HG03521 (cell line): ENCODE measurements around the gene N4BP2L2.
"Not testable (repeated sequence)": the region's sequence is repeated elsewhere in the genome, so short reads cannot be mapped to it uniquely, and the experiment has no call there.

Source experiments
- ATAC-seq: cut with Tn5 transposase; IDR thresholded peaks from one replicate; pipeline ENCODE4 v1.9.1; 2021; ENCODE audit warnings: mild to moderate bottlenecking, moderate library complexity; ENCODE audit not compliant: unreplicated experiment

Gene N4BP2L2

DNA sequence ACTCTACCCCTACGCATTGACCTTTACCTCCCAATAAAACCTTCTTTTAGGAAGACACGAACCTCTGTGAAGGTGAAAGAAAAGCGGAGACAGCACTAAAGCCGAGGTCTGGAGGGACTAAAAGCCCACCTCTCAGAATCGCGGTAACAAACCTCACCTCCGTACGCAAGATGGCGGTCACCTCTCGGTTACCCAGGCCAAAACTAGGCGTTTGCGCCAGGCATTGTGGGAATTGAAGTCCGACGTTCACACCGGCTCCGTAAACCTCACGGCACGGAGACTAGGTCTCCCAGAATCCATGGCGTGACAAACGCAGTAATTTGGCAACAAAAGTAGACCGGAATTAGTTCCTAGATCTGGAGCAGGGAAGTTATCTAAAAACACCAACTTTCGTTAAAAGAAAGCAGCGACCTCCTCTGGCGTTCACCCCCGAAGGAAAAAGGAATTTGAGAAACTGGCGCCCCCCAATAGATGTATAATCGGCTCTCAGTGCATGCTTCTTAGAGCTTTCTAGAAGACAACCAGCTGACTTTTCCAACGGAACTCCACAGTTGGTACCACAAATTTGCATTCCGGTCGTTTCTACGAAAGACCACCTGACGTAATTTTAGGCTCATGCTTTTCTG lies at the start of gene N4BP2L2:
Gene N4BP2L2 (minus strand): TSS at position 175 of the 626 bp plus-strand sequence. CDS start 1,768 bp downstream, outside the sequence.
- peak; percentile 96 for ATAC-seq

DNA sequence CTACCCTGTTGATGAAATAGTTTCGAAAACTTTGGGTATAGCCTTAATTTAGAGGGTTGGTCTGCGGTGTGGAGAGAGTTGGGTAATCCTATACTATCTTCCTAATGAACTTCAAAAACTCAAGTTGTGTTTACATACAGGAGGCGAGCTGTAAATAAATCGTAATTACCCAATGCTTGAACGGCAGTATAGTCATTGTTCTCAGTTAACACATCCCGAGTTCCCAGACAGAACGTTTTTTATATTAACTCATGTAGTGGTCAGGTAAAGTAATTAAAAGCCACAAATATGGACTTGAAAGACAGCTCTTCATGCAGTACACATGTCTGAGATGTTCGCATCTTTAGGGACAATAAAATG lies 49.2 kb upstream of the N4BP2L2 start:
- no peak for ATAC-seq

DNA sequence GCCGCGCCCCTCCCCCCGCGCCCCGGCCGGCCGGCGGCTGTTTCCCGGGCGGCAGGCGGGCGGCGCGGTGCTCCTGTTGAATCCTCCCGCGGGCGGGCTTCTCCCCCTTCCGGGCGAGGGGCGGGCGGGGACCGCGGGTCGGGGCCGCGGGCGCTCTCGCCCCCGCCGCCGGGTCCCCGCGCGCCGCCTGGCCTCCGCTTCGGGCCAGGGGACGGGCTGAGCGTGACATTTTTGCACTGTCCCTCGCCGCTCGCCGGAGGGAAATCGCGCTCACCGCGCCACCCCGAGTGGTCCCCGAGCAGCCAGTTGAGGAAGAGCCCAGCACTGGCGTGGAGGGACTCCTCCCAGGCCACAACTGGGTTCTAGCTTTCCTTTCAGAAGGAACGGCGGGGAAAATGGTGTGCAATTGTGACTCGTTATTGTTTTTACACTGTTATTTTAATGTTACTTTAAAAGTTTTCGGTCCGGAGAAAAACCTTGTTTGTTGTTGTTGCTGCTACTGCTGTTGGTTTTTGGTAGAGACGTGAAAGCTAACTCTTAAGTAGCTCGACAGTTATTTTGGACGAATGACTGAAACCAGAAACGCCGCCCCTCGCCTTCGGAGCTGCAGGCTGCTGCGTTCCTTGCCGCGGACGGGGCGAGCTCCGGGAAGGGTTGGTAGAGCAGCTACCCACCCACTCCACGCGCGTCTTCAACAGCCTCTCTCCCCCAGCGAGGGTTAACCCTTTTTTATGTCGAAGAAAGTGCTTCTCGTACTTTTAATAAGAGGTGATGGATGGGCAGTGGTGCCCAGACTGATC lies 48.6 kb upstream of the N4BP2L2 start:
- ATAC-seq: peak; percentile 31

DNA sequence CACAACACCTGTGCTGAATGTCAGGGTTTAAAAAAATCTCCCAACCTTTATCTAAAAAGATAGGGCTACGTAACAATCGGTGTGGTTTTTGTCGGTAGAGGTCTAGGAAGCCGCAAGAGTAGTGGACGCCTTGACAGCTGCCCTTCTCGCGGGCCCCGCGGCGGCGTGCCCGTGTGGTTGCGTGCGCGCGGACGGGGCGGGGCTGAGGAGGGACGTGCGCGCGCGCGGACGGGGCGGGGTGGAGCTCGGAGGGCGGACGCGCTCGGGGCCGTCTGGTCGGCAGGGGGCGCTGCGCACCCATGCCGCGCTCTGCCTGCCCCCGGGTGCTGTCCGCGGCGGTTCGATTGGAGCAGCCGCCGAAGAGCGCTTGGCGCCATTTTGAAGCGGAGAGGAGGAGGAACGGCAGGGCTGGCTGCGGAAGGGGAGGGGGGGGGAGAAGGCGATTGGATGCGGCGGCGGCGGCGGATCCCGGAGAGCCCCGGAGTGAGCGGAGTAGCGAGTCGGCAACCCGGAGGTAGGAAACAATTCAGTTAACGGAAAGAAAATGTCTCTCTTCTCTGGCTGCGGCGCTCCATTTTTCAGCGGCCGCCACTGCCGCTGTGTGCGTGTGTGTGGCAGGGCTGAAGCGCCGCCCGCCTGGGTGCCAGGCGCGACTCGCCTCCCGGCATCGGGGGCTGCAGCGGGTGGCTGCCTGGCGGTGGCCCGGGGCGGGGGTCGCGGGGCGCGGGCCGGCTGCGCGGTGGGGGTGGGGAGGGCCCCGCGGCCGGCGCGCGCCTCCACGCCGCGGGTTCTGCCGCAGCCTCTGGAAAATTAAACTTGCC lies 47.7 kb upstream of the N4BP2L2 start, which contains the start of gene PDS5B:
Gene PDS5B (plus strand): TSS at position 373 of the 821 bp plus-strand sequence. CDS start 62,321 bp downstream, outside the sequence.
- peak; percentile 83 for ATAC-seq

DNA sequence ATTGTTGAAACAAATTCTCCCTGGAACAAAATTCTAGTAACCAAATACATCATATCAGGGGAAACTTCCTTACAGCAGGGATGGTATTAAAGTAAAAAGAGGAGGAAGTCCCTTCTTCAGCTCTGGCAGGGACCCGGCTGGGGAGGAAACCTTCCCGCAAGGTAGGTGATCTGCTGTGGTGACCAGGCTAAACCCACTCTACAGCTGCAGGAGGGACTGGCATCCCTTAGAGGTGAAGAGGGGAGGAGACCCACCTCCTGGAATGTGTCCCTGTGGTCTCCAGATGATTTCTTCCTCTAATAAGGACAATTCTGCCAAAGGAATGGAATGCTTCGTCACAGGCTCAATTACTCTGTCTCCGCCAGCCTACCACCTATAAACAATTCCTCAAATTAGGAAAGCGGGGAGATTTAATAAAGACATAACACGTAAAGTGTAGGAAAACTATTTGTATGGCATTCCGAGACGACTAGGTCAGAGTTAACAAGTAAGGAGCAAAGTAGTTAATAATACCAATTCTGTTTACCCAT lies 47.0 kb upstream of the N4BP2L2 start:
- ATAC-seq: no peak

DNA sequence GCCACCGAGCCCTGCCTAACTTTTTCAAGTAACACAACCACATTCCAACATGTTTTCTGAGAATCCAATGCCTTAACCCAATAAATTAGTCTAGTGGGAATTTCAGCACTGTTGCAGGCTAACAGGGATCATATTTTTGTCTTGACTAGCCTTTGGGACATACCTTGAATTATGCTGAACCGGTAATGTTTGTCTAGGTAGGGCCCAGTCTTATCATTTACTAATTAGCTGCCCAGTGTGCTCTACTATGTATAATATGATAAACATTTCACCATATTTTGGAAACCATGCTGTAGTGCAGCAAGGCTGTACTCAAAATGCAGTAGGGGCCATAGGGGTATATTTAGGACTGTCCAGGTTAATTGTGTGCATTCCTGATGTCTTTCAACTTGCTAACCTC lies 44.4 kb upstream of the N4BP2L2 start:
- ATAC-seq: no peak

DNA sequence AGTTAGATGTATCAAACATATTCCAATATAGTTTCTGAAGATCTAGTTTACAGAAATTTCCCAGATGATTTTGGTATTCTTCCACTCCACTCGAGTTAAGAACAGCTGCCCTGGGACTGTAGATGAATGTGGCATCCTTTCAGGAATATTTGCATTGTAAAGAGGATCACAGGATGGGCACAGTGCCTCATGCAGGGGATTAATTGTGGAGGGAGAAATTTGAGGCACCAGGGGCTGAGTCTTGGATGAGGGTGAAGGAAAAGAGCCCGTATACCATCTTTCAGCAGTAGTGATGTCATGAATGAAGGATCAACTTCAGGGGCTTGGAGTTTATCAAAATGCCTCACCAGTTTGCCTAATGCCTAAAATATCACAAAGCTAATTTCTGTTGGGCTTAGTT lies 43.7 kb upstream of the N4BP2L2 start:
- ATAC-seq: no peak

DNA sequence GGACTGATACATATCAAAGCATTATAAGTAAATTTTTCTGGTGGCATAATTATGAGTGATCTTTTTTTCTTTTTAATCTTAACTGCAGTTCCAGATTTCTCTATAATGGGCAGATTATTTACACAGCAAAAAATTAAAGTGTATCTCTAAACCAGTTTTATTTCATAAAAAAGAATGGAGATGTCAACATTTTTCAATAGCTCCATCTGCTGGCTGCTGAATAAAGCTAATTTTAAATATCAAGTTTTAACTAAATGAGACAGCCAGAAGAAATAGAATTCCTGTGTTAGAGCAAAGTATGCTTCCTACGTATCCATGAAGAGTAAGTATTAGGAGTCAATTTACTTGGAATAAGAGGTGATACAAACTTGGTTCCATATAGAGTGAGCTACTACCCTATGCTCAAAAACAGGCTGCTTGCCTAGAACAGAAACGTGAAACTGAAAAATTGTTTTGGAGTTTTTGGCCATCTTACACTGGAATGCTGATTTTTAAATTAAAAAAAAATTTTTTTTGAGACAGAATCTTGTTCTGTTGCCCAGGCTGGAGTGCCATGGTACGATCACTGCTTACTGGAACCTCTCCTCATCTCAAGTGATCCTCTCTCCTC lies 42.7 kb upstream of the N4BP2L2 start:
- ATAC-seq: no peak

DNA sequence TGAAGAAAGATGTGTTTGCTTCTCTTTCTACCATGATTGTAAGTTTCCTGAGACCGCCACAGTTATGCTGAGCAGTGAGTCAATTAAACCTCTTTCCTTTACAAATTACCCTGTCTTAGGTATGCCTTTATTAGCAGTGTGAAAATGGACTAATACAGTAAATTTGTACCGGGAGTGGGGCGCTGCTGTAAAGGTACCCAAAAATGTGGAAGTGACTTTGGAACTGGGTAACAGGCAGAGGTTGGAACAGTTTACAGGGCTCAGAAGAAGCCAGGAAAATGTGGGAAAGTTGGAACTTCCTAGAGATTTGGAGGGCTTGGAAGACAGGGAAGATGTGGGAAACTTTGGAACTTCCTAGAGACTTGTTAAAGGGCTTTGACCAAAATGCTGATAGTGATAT lies 38.4 kb upstream of the N4BP2L2 start:
- ATAC-seq: no peak

DNA sequence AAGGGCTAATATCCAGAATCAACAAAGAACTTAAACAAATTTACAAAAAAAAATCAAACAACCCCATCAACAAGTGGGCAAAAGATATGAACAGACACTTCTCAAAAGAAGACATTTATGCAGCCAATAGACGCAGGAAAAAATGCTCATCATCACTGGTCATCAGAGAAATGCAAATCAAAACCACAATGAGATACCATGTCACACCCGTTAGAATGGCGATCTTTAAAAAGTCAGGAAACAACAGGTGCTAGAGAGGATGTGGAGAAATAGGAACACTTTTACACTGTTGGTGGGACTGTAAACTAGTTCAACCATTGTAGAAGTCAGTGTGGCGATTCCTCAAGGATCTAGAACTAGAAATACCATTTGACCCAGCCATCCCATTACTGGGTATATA lies 37.1 kb upstream of the N4BP2L2 start:
- not testable (repeated sequence) for ATAC-seq

DNA sequence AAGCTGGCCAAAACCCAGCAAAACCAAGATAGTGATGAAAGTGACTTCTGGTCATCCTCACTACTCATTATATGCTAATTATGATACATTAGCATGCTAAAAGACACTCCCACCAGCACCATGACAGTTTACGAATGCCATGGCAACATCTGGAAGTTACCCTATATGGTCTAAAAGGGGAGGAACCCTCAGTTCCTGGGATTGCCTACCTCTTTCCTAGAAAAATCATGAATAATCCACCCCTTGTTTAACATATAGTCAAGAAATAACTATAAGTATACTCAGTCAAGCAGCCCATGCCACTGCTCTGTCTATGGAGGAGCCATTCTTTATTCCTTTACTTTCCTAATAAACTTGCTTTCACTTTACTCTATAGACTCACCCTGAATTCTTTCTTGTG lies 22.2 kb upstream of the N4BP2L2 start:
- ATAC-seq: not testable (repeated sequence)

DNA sequence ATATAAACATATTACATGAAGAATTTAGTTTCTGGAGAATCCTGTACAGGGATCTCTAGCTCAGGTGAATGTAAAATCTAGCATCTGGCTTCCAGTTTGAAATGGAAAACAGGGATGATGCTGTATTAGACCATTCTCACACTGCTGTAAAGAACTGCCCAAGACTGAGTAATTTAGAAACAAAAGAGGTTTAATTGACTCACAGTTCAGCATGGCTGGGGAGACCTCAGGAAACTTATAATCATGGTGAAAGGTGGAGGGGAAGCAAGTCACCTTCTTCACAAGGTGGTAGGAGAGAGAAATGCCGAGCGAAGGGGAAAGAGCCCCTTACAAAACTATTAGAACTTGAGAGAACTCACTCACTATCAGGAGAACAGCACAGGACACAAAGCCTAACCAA lies 17.0 kb upstream of the N4BP2L2 start:
- no peak for ATAC-seq

DNA sequence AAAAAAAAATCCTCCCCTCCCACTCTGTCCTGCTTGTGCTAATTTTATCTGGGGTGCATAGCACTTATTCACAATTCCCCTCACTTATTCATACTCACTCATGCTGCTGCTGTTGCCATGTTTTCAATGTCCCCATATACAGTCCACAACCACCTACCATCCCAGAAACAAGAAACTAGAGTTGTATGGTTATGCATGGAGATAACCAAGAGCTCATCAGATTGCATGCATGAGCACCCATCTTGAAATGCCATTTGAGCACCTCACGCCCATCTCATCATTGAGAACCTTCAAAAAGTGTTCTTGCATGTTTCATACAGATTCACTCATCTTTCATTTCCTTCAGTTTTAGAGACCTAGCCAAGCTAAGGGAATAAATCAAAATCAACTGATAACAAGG lies 15.1 kb upstream of the N4BP2L2 start:
- ATAC-seq: no peak

DNA sequence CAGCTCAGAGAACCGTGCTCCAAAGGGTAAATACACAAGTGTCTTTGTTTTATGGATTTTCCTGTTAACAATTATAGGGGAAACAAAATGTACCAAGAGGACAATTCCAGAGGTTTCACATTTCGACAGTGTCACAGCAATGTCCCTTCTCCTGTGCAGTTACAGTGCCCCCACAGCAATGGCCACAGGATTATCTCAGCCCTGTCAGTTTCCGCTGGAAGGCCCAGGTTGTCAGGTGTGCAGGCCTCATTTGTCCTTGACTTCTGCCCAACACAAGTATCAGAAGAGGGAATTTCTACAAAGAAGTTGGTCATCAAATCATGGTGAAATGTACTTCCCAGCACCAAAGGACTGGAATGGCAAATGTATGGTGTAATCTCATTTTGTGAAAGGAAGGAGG lies 11.2 kb upstream of the N4BP2L2 start:
- ATAC-seq: no peak

DNA sequence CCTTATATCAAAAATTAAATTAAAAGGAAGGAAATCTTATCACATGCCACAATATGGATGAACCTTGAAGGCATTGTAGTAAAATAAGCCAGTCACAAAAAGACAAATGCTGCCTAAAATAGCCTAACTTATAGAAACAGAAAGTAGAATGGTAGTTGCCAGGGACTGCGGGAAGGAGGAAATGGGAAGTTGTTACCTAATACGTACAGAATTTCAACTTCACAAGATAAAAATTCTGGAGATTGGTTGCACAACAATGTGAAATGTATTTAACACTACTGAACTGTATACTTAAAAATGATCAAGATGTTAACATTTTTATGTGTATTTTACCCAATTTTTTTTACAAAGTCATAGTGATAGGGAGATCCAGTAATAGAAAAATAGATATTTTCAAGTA lies 10.2 kb upstream of the N4BP2L2 start:
- ATAC-seq: no peak

DNA sequence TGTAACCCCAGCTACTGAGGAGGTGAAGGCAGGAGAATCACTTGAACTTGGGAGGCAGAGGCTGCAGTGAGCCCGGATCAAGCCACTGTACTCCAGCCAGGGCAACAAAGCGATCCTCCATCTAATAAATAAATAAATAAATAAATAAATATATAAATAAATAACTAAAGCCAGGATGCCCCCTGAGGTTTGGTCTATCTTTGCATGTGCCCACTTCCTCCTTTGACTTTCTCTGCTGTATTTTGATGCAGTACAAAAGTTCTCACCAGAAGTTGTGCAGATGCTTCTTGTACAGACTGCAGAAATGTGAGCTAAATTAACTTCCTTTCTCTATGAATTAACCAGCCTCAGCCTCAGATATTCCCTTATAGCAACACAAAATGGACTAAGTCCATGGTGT lies 6.5 kb upstream of the N4BP2L2 start:
- ATAC-seq: no peak

DNA sequence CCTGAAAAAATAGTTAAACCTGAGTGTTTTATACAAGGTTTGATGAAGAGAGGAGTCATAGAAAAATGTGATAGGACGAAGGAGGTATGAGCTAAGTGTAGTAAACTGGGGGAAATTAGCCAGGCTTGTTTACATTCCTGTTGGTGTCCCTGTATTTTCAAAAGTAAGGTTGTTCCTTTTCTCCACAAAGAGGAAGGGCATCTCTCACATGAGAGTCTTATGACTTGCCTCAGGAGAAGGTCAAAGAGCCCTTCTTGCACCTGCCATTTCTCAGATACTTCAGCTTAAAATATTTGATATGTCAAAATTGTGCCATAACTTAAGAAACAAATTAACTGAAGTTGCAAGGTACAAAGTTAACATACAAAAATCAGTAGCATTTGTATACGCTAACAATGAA lies 3.6 kb upstream of the N4BP2L2 start:
- ATAC-seq: no peak

DNA sequence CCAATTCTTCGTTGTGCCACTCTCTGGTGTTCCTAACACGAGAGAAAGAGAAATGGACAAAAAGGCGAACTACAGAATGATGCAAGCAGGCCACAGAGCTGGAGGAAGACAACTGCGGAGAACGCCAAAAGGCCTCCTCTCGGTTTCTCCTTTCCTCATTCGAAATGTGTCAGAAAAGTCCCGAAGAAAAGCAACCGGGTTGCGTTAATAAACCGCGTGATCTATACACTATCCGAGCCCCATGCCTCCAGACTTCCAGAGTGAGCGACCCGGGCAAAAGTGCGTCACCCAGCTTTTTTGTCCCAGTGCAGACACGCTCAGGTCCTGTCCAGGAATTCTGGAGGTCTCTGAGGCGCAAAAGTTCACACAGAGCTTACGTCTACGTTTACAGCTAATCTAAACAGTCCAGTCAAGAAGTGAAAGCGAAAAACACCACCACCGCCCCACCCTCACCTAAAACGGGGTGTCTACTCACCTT lies 413 bp downstream of the N4BP2L2 start:
- ATAC-seq: peak; percentile 77

DNA sequence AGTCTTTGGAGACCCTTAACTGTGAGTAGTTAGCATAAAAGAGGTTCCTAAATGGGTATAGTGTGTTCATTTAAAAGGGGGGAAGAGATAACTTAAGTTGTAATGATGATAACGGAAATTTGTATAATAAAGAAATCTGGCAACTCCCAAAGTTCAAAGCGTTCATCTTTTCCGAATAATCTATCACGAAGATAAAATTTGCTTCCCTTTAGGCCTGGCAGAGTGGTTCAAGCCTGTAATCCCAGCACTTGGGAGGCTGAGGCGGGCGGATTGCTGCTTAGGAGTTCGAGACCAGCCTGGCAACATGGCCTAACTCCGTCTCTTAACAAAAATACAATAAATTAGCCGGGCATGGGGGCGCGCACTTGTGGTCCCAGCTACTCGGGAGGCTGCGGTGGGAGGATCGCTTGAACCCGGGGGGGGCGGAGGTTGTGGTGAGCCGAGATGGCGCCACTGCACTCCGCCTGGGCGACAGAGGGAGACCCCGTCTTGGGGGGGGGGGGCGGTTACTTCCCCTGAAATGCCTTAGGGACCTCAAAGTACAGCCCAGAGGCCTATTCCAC lies 934 bp downstream of the N4BP2L2 start:
- ATAC-seq: no peak

DNA sequence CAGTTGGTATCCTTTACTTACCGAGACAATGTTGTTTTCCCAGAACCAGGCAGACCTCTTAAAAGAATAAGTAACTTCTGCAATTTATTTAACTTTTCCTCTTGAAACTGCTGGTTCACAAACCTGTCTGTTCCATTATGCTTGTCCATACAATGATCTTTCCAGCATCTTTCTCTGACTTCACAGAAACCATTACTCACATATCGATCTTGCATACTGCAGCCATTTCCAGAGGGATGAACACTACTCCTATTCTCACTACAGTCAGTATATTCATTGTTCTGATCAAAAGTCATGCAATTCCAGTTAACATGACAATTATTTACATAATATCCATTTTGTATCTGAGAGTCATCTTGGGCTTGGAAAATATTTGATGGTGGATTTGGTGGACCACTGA lies 2.8 kb downstream of the N4BP2L2 start:
- no peak for ATAC-seq
